Measurements from ENCODE around the gene GNPTG.

Gene GNPTG

GRCh38 chr16:1348926-1349325 is 2.8 kb upstream of the GNPTG start:
- DNase-seq, result no peak

DNA sequence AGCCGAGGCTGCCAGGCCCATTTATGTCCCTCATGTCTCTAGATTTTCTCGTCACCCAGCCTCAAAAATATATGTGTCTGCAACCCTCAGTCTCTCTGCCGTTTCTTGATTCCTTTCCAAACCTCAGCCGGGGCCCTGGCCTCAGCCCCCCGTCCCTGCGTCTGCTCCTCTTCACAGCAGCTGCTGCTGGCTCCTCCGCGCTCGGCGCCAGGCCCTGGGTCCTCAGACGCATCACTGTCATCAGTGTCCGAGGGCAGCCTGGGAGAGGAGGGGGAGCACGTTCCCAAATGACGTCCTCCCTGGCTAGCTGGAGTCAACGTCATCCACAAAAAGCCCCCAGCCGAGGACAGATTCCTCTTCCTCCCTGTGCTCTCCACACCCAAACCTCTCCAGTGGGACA is 2.4 kb upstream of the GNPTG start:
- DNase-seq, result no peak

- no peak for DNase-seq
Measured at GRCh38 chr16:1349951-1350350, 1.8 kb upstream of the GNPTG start.

GRCh38 chr16:1350691-1351090 is 1.0 kb upstream of the GNPTG start:
- no peak for DNase-seq

DNA sequence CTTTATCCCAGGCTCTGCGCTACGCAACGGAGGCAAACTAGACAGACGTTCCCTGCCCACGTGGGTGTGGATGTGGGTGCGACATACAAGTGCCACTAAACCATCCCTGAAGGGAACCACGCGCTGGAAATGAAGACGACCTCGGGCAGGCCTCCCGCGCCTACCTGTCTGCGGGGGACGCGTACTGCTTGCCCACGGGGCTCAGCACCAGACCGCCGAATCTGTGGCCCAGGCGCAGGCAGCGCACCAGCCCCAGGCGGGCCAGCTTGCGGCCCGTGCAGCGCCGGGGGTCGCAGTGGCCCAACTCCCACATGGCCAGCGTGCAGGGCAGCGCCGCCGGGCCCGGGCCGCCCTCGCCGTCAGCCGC is 533 bp upstream of the GNPTG start:
- peak; percentile 48 for DNase-seq

- DNase-seq, result no peak
Measured at GRCh38 chr16:1354815-1355540, 3.2 kb downstream of the GNPTG start.

DNA sequence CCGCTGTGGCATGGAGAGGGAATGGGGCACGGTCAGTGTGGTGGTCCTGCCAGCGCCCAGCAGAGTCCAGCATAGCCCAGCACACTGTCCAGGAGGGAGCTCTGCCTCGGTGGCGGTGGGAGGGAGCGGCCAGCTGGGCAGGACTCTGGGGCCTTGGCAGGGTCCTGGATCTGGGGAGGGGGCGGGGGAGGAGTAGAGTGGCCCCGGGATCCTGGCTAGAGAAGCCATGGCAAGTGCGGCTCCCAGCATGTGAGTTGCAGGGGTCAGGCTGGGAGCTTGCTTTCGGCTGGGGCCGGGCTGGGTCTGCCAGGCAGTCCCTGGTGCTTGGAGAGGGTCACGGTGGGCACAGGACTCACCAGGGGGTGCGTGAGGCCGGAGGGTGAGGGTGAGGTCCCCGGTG is 3.9 kb downstream of the GNPTG start:
- no peak for DNase-seq

DNA sequence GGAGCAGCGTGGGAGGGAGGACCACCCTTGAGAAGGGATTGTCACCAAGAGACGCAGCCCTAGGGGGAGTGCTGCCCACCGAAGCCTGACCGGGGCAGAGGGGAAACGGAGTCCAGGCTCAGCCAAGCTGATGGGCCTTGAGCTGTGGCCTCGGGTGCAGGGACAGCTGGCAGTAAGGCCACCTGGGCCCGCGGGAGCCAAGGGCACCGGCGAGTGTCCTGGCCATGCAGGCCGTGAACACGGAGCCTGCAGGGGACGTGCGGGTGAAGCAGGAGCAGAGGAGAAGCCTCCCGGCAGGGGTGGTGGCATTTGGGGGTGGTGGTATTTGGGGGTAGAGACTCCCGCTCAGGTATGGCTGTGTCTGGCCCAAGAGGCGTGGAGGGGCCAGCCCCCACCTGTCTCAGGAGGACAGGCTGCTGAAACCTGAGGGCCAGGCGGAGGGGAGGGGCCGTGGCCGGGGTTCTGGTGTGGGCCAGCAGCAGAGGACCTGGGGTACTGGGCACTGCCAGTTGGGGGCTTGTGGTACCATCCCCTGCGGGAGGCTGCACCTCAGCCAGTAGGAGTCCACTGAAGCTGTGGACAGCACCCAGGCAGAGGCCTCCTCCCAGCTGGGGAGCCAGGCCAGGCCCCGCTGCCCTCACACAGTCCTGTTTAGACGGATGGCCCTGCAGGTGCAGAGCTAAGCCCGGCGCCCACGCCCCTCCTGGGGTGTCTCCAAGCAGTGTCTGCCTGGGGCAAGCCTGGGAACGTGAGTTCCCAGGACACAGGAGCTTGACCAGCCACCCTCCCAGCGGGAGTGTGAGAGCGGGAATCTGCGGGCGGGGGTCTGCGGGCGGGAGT is 4.5 kb downstream of the GNPTG start:
- no peak for DNase-seq

GRCh38 chr16:1357906-1358566 is 6.3 kb downstream of the GNPTG start:
- no peak for DNase-seq

DNA sequence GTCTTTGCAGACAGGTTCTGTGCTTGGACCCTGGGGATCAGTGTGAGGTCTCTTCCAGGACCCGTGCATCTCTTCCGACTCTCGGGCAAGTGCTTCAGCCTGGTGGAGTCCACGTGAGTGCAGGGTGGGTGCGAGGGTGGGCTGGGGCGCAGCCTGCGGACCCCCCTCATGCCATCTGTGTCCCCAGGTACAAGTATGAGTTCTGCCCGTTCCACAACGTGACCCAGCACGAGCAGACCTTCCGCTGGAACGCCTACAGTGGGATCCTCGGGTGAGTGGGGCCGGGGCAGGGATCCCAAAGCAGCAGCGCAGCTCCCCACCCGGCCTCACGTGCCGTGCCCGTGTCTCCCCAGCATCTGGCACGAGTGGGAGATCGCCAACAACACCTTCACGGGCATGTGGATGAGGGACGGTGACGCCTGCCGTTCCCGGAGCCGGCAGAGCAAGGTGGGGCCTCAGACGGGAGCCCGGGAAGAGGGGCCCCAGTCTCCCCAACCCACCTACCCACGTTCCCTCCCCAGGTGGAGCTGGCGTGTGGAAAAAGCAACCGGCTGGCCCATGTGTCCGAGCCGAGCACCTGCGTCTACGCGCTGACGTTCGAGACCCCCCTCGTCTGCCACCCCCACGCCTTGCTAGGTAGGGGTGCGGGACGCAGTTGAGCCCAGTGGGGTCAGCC is 10.1 kb downstream of the GNPTG start:
- DNase-seq, result no peak

DNA sequence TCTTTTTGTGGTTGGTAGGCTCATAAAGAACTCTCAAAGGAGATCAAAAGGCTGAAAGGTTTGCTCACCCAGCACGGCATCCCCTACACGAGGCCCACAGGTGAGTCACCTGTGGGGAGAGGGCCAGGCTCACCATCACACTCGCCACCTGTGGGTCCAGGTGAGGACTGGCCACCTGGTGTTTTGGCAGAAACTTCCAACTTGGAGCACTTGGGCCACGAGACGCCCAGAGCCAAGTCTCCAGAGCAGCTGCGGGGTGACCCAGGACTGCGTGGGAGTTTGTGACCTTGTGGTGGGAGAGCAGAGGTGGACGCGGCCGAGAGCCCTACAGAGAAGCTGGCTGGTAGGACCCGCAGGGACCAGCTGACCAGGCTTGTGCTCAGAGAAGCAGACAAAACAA is 11.1 kb downstream of the GNPTG start:
- no peak for DNase-seq

DNA sequence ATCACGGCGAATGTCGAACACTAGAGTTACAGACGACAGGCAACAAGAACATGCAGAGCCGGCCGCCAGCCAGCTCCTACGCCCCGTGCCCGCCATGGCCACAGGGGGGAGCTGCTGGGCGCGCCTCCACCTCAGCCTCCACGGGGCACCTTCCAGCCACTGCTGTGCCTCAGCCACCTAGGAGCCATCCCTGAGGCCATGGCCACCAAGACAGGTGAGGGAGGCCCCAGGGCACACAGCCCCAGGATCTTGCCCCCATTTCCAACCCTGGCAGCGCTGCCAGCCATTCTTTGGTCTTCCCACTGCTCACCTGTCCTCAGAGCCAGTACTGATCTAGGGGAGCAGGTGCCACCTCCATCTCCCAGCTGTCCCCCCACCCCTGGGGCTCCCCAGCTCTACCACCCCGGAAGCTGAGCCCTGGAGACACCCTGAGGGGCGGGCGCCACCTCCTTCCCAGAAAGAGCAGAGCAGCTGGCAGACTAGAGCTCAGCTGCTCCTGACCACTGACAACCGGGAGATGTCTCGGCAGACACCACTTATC is 11.8 kb downstream of the GNPTG start:
- DNase-seq, result peak; percentile 81

DNA sequence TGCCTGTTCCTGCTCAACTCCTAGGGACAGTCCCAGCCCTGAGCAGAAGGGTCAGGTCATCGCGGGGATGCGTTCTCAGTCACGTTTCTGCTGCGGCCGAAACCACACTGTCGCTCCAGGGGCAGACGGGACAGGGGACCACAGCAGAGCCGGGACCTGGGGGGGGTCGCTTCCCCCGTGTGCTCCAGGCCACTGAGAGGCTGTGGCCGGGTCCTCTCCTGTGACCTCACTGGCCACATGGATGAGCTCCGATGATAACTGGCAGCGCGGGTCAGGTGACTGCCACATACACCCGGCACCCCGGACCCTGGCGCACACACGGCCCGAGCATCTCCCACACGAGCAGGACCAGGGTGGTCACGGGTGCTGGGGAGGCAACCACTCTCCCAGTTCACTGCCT is 12.8 kb downstream of the GNPTG start:
- no peak for DNase-seq

- DNase-seq, result no peak
Measured at GRCh38 chr16:1366060-1366711, 14.5 kb downstream of the GNPTG start.

GRCh38 chr16:1366712-1367299 is 15.1 kb downstream of the GNPTG start:
- no peak for DNase-seq

- DNase-seq, result no peak
Measured at GRCh38 chr16:1367486-1368174, 15.9 kb downstream of the GNPTG start.

- DNase-seq, result no peak
Measured at GRCh38 chr16:1371054-1371978, 19.6 kb downstream of the GNPTG start.

DNA sequence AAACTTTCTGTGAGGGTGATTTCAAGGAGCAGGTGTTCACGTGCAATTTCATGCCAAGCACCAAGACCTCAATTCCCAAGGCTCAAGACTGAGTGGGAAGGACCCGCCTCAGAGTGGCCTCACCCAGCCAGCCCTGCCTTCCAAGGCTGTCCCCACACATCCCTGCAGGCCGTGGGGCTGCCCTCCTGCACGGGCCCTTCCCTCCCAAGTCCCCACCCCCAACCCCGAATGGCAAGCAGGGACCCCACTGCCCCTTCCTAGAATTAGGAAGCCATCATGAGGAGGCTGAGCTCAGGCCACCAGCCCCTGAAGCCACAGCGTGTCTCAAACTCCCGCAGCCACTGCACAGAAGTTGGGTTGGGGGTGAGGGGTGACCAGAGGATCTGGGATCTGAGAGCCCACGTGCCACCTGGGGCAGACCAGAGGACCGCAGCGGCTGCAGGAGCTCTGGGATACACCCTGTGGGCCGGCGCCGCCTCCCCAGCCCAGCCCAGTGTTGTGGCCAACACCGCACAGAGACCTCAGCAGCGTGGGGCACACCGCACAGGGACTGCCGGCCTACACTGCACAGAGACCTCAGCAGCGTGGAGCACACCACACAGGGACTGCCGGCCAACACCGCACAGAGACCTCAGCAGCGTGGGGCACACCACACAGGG is 20.7 kb downstream of the GNPTG start:
- no peak for DNase-seq

GRCh38 chr16:1374418-1375297 is 22.9 kb downstream of the GNPTG start:
- no peak for DNase-seq
